Measurements from ENCODE around the gene MAD1L1.

Gene MAD1L1

DNA sequence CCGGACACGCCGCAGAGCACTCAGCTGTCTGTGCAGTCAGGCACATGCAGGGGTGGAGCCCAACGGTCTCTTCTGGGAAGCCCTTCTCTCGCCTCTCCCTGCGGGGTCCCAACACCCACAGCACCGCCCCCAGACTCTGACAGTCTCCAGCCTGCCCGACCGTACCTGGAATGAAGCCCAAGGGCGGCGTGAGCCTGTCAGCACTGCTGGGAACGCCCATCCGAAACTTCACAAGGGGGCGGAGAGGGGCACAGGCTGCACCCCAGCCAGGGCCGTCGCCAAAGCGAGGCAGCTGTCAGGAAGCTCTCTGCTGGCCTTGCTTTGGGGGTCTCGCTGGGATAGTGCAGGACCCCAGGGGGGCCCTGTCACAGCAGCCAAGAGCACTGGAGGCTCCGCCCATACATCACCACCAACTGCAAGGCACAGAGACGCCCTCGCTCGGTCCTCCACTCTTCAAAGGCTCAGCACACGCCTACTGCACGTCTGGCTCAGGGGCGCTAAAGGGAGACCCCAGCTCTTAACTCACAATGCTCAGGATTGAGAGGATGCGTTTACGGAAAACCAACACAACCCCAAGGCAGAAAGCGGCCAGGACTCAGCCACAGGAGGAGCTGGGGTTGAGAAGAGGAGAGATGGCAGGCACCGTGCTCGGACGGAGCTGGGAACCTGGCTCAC, 30.9 kb downstream of the MAD1L1 start:
- DNase-seq (ENCODE audit: low read depth in 2 of 2) = no peak

DNA sequence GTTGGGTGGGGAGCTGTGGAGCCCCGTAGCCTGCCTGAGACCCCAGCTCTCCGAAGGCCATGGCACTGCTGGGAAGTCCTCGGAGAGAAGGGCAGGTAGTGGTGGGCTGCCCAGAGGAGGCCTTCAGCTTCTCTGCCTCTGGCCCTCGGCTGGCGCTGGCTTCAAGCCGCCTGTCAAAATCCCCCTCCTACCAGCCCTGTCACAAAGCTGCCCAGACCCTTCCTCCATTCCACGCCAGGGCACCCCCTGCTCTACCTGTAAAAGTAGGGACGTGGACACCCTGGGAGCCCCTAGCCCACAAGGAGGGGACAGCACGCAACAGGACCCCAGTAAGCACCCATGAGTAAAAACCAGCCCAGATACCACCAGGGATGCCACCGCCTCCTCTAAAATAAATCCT, 31.6 kb downstream of the MAD1L1 start:
- DNase-seq (ENCODE audit: low read depth in 2 of 2) = no peak

DNA sequence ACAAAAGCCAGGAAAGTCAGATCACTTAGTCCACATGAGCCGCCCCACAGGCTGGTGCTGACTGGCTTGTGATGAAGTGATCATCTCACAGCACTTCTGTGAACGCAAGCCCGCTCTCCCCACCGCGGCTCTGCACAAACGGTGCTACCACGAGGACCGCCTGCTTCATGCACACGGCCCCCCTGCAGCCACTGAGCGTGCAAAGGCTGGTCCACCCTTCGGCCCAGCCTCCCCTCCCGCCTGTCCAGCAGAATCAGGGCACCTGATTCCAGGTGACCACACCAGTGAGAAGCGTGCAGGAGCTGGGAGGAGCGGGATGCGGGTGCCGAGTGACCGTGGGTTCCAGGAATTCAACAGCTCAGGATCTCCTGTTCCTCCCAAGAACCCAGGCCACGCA, 32.2 kb downstream of the MAD1L1 start:
- no peak for DNase-seq (ENCODE audit: low read depth in 2 of 2)

DNA sequence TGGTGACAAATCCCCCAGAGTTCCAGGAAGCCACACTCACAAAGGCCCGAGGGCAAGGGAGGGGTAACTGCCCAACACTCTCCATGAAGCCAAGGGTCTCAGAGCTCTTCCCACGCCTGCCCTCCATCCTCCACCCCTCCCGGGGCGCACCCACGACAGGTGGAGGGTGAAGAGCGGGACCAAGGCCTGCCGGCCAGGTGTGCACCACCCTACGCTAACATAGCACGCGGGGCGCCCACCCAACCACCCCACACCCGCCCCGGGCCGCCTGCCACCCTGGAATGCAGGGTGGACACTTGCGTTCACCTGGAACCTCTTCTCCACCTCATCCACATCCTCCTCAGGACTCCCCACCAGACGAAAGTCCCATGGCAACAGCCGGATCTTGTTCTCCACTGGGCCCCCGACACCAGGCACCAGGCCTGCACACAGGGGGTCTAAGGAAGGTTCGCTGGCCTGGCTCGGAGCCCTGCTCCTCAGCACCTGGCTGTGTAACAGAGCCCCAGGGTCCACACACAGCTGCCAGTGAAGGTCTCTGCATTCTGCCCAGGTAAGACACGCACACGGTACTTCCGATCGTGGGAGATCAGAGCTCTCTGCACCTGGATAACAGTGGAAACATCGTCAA, 32.7 kb downstream of the MAD1L1 start:
- DNase-seq (ENCODE audit: low read depth in 2 of 2) = no peak

DNA sequence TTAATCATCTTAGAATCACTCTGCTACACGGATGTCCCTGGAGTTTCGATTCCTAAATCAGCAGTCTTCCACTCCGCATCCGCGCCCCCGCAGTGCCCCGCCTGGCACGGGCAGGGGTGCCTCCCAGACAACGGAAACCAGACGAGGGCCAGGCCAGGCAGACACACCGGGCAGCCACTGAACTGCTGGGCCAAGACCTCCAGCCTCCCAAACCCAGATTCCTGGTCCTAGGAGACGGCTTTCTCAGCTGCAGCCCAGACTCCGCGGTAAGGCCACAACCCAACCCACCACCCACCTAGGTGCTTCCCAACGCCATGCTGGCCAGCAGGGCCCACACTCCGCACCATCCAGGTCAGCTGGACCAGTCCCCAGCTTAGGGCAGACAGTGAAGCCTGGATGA, 33.2 kb downstream of the MAD1L1 start:
- no peak for DNase-seq (ENCODE audit: low read depth in 2 of 2)

DNA sequence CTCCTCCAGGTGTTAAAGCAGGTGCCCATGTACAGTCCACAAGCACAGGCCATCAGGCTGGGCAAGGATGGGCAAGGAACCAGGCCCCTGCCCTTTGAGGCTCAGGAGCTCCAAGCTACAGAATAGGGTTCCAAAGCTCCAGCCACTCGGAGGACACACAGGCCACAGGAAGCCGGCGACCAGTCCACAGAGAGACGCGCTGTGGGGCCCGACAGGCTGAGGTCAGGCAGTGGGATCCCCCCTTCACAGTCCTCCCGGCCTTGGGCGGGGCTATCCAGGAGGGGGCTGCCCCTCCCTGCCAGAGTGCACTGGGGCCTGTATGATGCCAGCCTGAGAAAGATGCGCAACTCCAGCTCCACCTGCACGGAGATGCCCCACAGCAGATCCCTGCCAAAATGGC, 34.0 kb downstream of the MAD1L1 start:
- DNase-seq (ENCODE audit: low read depth in 2 of 2) = no peak

DNA sequence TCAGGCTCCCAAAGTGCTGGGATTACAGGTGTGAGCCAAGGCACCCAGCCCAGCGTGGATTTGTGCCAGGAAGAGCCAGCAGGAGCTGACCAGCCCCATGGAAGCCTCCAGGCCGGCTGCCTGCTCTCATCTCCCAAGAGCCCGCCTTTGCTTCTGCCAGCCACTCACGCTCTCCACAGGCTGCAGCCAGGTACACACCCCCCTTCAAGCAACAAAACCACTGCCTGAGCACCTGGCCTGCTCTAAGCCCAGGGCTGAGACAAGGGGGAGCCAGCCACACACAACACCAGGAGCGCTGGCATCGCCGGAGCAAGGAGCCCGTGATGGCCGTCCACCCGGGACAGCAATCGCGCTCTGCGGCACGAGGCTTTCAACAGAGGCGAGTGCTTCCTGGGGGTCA, 34.5 kb downstream of the MAD1L1 start:
- DNase-seq (ENCODE audit: low read depth in 2 of 2) = no peak

DNA sequence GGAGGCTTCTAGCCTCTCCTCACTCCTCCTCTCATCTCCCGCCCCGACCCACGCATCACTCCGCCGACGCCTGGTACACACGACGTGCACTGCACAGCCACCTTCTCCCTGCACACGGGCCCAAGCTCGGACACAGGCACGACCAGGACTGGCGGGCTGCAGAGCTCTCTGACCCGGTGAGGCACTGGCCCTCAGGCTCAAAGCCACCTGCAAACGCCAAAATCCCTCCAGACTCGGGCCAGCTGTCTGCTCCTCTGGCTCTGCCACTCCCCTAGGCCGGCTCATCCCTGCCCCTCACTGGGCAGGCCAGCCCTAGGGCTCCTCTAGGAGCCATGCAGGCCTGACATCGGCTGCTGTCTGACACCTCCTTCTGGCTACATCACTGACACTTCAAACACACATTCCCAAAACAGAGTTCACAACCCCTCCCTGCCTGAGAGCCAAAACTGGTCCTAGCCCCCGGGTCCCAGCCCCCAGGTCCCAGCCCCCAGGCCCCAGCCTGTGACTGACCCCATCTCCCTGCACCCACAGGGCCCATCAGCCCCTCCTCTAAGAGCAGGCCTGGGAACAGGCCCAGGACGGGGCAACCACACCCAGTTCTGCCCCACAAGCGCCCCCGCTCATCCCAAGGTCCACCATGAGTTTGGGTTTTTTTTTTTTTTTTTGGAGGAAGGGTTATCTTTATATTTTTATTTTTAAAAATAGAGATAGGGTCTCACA, 35.1 kb downstream of the MAD1L1 start:
- no peak for DNase-seq (ENCODE audit: low read depth in 2 of 2)

DNA sequence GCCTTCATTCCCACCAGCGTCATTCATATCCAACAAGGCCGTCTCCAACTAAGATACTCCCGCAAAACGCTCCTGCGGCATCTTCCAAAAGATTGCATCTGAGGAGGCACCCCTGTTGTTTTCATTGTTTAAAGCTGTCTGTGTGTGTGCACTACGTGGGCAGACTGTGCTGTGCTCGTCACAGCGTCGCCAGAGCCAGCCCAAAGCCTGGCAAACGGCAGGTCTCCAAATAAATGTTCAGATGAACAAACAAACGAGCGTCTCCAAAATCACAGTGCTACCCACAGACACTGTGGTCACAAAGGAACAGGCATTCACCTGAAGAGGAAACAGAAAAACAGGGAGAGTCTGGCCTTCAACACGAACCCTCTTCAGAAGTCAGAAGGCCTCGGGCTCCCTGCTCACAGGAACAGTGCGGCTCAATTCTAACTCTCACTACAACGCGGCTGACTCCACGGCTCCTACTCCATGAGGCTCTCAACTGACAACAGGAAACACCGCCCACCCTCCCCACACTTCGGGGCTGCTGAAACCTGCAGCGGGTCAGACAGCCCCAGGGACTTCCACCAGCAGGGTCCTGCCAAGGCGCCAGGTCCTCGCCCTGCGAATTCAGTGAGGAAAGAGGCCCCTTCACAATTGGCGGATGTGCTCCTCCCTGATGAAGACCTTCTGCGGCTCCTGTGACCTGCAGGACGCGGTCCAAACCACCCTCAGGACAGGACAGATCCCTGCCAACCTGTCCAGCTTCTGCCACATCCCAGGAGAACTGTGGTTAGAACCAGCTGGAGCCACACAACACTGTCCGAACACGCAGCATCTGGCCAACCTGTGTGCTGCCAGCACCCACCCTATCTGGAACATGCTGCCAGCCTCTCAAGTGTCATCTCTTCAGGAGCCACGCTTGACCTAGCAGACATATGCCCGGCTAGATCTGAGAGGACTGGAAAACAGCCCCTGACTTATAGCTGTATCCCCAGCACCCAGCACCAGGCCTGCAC, 36.1 kb downstream of the MAD1L1 start:
- DNase-seq (ENCODE audit: low read depth in 2 of 2) = no peak

DNA sequence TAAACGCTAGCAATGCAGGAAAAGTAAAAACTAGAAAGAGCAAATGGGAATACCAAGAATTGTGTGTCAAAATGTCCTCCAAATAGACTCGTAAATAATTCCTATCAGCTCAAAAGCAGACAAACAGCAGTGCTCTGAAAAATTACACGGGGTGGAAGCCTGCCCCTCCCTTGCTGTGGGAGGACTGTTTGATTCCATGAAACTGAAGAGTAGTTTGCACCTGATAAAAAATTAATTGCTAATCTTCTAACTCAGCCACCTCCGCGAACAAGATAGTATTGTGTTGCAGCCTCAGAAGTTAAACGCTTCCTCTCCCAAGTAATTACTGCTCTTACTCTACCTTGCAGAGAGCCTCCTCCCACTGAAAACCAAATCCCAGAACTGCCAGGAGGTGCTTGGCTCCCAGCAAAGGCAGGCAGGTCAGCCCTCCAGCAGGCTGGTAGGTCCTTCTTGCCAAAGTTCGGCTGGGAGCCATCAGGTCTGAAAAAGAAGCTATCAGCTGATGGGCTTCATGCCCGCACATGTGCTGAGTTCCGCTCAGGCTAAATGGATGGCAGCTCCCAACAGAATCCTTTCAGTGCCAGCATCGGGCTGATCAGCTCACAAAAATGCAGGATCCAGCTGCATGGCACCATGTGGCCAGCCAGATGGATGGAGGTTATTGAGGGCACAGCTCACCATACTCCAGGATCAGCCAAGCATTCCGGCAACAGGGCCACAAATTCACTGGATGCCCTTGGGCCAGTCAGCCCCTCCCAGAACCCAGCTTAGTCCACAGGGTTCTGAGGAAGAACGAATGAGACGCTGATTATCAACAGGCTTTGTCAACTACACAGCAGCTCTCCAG, 37.1 kb downstream of the MAD1L1 start:
- DNase-seq (ENCODE audit: low read depth in 2 of 2) = no peak

DNA sequence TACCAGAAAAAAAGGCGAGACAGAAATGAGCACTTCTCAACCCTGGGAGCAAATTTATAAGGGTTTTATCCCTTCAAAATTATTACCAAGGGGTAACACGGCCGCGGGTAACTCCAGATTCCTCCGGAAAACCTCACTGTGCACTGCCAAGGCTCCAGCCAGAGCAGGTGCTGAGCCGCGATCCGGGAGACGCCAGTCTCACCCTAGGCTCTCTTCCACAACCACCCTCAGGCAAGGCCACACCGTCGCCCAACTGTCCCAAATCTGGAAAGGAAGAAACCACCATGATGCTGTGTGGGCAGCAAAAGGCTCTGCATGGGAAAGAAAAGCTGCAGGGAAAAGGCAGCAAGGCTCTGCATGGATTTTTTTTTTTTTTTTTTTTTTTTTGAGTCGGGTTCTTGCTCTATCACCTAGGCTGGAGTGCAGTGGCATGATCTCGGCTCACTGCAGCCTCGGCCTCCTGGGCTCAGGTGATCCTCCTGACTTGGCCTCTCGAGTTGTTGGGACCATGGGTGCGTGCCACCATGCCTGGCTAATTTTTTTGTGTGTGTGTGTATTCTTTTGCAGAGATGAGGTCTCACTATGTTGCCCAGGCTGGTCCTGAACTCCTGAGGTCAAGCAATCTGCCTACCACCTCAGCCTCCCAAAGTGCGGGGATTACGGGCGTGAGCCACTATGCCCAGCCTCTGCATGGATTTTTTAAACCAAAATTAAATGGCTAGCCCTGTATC, 39.0 kb downstream of the MAD1L1 start:
- no peak for DNase-seq (ENCODE audit: low read depth in 2 of 2)

DNA sequence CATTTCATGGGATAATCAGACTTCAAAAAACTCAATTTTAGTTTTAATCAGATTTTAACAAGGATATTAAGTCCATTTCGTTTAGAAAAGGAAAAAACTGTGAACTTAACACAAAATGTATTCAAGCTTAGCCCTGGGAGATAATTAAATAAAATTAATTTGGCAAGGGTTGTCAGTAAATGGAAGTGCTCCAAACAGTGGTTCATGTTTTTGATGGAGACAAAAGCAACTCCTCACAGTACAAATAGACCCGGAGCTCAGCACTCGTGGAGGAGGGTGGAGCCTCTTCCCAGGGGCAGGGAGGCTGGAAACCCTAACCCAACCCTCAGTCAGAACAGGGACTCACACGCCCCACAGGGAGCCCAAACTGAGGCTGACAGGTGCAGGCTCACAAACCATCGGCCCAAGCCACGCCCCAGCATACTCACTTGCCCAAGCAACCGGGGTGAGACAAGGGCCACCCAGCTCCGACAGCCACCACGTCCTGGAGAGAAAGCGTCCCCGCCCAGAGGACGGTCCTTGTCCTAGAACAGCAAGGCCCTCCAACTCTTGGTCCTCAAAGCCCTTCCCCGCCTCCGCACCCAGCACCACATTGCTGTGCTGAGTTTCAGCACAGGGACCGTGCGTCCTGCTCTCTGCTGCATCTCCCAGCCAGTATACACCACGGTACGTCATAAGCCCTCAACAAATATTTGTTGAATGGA, 39.8 kb downstream of the MAD1L1 start:
- DNase-seq (ENCODE audit: low read depth in 2 of 2) = no peak

DNA sequence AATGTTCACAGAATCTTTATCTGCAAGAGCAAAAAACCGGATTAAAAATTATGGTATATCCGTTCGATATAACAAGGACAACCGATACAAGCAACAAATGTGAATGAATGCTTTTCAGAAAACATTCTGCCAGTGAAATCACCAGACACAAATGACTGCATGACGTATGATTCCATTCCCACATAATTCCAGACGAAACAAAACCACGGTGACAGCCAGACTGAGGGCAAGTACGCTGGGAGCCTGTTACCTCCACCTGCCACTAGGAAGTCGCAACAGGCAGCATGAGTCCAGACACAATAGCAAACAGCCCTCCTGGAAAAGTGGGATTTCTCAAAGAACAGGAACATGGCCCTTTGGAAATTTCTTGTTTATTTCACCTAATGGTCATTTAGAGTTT, 41.7 kb downstream of the MAD1L1 start:
- DNase-seq (ENCODE audit: low read depth in 2 of 2) = no peak

DNA sequence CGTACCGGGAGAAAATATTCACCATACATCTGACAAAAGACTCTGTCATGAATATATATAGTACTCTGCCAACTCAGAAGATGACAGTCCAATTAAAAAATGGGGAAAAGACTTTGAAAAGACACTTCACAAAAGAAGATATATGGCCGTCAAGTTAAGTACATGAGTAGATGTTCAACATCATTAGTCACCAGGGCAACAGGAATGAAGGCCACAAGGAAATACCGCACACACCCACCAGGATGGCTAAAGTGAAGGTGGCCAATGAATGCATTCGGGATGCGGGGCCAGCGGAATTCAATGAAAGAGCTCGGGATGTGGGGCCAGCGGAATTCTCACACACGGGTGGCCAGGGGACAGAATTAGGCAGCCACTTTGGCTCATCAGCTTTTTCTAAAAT, 42.2 kb downstream of the MAD1L1 start:
- no peak for DNase-seq (ENCODE audit: low read depth in 2 of 2)

DNA sequence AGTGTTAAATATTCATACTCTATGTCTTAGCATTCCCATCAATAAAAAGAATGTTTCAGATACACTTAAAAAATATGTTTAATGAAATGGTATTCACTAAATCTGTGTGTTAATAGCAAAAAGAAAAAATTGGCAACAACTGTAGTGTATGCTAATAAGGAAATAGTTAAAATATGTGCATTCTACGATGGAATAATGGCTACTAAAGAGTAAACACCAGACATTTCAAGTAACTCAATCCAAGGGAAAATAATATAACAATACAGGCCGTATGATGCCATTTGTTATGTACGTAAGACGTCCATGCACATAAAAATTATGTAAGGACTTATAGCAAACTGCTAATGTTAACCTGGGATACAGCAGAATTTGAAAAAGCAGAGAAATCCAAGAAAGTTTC, 46.6 kb downstream of the MAD1L1 start:
- DNase-seq (ENCODE audit: low read depth in 2 of 2) = no peak

DNA sequence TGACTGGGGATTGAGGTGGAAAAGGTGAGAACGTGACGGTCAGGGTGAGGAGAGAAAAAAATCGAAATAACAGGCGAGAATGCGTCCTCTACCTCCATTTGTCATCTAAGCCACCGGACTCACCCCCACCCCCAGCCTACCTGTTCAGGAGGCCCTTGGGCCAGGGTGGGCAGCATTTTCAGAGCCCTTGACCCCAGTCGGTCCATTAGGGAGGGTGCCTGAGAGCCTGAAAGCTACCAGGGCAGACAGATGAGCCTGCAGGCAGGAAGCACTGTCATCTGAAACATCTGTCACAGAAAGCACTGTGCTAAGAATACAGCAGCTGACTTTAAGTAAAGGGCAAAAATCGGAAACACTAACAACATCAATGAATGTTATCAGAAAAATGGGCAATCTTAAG, 47.0 kb downstream of the MAD1L1 start:
- no peak for DNase-seq (ENCODE audit: low read depth in 2 of 2)

DNA sequence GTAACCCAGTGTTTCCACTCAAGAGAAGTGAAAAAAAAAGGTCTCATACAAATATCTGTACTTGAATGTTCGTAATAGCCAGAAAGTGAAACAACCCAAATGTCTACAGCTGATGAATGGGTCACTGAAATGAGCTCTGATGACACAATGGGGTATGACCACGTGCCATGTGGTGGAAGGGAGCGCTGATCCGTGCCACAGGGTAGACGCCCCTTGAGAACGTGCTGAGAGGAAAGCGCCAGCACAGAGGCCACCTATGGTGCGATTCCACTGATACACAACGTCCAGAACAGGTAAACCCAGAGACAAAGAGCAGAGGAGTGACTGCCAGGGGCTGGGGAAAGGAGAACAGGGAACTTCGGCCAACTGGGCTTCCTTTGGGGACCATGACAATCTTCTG, 50.3 kb downstream of the MAD1L1 start:
- DNase-seq (ENCODE audit: low read depth in 2 of 2) = no peak

DNA sequence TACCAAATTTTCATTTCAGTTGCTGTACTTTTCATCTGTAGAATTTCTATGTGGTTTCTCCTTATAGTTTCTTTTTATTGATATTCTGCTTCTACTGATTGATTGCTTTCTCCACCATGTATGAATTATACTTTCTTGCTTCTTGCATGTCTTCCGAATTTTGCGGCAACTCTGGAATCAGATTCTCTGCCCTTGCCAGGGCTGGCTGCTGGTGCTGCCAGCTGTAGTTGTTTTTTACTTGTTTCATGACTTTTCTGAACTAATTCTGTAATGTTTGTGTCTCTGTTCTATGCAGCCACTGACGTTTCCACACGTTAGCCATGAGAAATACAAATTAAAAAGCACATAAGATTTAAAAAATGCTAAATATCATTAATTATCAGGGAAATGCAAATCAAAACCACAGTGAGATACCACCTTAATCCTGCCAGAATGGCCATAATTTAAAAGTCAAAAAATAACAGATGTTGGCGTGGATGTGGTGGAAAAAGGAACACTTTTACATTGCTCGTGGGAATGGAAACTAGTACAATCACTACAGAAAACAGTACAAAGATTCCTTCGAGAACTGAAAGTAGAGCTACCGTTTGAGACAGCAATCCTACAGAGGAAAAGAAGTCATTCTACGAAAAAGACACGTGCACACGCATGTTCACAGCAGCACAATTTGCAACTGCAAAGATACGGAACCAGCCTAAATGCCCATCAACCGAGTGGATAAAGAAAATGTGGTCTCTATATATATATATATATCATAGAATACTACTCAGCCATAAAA, 51.5 kb downstream of the MAD1L1 start:
- DNase-seq (ENCODE audit: low read depth in 2 of 2) = no peak

DNA sequence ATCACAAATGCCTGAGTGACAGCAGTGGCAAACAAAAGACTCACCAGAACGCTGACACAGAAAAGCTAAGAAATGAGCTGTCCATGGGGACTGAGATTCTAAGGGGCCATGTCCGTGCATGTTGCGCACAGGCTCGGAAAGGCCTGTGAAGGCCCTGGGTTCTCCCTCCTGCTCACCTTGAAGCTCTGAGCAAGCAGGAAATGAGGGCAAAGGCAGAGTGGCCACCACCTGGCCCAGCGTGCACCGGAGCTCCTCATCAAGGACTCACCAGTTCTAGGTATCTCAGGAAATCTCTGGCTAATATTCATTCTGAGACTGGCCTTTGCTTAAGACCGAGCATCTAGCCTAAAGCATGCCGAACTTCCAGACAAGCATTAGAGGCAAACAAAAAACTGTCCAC, 52.7 kb downstream of the MAD1L1 start:
- DNase-seq (ENCODE audit: low read depth in 2 of 2) = no peak

Data from stimulated activated CD4-positive, alpha-beta T cell treated with anti-CD3 and anti-CD28 coated beads, Interleukin-12 subunit alpha, Interleukin-12 subunit beta, amount 100 ng/mL, for 24 hours (primary cell).